Measurements from ENCODE around the gene TBC1D22A.

DNA sequence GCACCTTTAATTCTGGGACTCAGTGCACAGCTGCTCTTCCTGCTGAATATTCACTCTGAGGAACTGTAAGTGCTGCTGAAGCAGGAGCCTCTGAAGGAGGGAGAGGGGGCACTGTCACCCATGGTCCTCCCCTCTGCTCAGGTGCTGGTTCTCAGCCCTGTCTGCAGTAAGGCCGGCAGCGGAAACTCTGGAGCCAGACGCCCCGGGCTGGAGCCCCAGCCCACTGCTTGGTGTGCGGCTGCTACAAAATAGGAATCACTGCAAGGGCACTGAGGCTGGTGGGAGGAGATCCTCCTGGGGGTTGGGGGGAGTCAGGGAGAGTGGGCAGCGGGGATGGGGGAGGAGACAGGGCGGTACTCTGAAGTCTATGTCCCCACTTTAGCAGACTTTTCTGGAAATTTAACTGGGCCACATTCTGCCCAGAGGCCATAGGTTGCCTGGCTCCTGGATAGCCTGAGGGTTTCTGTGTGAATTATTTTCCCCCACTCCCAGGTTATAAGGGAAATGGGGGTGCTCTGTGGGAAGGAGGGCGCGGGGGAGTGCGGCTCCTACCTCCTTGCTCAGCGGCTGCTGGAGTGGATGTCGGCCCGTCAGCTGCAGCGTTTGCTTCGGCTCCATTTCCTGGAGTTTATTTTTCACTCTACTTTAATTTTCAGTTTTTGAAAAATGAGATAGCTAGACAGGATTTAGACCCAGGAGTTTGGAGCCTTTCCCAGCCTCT lies 33.6 kb downstream of the TBC1D22A start:
- no peak for TF ChIP-seq POLR2A (IDR thresholded peaks at IDR 0.05)
- TF ChIP-seq, protein P1, sequence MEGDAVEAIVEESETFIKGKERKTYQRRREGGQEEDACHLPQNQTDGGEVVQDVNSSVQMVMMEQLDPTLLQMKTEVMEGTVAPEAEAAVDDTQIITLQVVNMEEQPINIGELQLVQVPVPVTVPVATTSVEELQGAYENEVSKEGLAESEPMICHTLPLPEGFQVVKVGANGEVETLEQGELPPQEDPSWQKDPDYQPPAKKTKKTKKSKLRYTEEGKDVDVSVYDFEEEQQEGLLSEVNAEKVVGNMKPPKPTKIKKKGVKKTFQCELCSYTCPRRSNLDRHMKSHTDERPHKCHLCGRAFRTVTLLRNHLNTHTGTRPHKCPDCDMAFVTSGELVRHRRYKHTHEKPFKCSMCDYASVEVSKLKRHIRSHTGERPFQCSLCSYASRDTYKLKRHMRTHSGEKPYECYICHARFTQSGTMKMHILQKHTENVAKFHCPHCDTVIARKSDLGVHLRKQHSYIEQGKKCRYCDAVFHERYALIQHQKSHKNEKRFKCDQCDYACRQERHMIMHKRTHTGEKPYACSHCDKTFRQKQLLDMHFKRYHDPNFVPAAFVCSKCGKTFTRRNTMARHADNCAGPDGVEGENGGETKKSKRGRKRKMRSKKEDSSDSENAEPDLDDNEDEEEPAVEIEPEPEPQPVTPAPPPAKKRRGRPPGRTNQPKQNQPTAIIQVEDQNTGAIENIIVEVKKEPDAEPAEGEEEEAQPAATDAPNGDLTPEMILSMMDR (IDR thresholded peaks at IDR 0.05) = no peak

Data from Peyer's patch (tissue), 4 donors.